ENCODE measurements around the gene PGA3.
"Not testable (repeated sequence)": the region's sequence is repeated elsewhere in the genome, so short reads cannot be mapped to it uniquely, and the experiment has no call there.

GRCh38 chr11:61232548-61233145 lies 29.3 kb downstream of the PGA3 start:
- TF ChIP-seq CTCF, POLR2A, POLR2AphosphoS5 (IDR thresholded peaks at IDR 0.05): not testable (repeated sequence)

All from prostate gland (tissue), 2 donors.